GM08714 (cell line): ENCODE measurements around the gene ZNF624.

ENCODE experiments used
- H3K4me3 ChIP-seq: fragments of 200-500 bp; sonication (Bioruptor generic); 2 replicates; pipeline ENCODE4 v1.5.1; 2014; ENCODE audit warnings: mild to moderate bottlenecking, low read length, inconsistent platforms
- ZNF274 ChIP-seq: IDR thresholded peaks from 2 replicates; pipeline ENCODE4 v1.6.1; 2012; ENCODE audit warnings: mild to moderate bottlenecking, low read depth, low read length

Gene ZNF624

DNA sequence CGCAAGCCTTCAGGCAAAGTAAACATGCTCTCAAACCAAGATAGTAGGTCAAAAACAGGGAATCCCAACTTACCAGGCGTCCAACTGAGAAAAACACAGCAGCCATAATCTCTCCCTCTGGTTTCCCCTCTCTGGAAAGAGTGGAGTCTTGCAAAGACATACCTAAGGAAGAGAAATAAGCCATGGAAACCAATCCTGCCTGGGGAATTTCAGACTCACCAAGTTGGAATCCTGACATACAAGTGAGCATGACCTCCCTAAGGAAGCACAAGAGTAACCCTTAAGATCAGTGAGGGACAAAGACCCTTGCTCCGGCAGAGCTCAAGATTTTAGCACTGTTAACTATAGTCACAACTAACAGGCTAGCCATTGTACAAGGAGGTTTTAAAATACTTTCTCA lies 4.1 kb downstream of the ZNF624 start:
- H3K4me3 ChIP-seq, result no peak overlapping the region
- TF ChIP-seq ZNF274, result no peak

DNA sequence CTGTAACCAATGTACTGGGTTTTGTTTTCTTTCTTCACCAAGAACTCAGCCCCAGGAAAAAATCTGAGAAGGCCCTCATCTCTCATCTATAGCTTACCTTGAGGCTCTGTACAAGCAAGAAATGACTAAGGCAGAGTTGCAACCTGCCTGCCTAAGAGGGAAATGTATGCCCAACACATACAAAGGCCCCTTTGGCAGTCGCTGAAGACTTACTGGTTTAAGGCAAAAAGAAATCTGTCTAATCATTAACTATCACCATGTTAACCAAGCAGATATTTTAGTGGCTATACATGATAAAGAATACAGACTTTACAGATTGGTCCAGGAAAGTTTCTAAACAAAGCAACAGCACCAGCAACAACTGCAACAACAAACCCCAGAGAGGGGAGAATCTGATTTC lies 14.2 kb downstream of the ZNF624 start:
- no peak for TF ChIP-seq ZNF274

DNA sequence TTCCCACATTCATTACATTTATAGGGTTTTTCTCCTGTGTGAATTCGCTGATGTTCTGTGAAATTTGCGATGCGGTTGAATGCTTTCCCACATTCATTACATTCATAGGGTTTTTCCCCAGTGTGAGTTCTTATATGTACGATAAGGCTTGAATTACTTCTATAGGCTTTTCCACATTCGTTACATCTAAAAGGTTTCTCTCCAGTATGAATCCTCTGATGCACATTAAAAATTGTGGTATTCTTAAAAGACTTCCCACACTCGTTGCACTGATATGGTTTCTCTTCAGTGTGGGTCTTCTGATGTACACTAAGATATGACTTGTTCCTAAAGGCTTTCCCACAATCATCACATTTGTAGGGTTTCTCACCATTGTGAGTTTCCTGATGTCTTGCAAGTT lies 30.4 kb downstream of the ZNF624 start:
- TF ChIP-seq ZNF274, result no peak
- no peak overlapping the region for H3K4me3 ChIP-seq

More for the DNA sequence above, 14.2 kb downstream of the ZNF624 start:
- no peak overlapping the region for H3K4me3 ChIP-seq

DNA sequence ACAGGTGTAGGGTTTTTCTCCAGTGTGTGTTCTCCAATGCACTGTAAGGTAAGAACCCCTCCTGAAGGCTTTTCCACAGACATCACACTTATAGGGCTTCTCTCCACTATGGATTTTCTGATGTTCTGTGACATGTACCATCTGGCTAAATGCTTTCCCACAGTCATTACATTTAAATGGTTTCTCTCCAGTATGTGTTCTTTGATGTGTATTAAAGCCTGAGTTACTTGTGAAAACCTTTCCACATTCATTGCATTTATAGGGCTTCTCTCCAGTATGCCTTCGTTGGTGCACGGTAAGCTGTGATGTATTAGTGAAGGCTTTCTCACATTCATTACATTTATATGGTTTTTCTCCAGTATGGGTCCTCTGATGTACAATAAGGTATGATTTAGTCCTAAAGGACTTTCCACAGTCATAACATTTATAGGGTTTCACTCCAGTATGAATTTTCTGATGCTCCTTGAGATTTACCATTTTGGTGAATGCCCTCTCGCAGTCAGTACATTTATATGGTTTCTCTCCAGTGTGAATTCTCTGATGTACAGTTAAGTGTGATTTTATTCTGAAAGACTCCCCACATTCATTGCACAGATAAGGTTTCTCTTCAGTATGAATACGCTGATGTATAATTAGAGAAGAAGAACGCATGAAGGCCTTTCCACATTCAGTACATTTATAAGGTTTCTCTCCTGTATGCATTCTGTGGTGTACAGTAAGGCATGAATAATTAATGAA lies 30.9 kb downstream of the ZNF624 start:
- H3K4me3 ChIP-seq, result no peak overlapping the region
- peak; percentile 86 for TF ChIP-seq ZNF274

DNA sequence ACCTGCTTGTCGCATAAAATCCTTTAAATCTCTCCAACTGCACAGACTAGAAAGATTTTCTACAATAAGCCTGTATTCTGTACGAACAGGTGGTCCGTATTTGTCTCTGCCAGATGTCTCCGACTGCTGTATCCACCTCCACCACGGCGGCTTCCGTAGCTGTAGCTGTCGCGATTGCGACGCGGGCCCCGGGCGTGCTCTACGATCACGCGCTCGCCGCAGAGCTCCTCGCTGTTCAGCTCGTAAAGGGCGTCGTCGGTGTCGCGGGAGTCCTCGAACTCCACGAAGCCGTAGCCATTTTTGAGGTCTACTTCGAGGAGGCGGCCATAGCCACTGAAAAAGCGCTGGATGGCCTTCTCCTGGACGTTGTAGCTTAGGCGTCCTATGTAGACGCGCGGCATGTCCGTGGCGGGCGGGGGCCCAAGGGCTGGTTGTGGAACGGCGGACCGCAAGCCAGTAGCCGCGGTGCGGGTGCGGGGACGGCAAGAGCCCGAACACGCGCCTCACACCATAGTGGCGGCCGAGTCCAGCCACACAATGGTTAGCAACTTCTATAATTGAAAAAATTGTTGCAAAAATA lies 36.1 kb downstream of the ZNF624 start:
- no peak for TF ChIP-seq ZNF274

DNA sequence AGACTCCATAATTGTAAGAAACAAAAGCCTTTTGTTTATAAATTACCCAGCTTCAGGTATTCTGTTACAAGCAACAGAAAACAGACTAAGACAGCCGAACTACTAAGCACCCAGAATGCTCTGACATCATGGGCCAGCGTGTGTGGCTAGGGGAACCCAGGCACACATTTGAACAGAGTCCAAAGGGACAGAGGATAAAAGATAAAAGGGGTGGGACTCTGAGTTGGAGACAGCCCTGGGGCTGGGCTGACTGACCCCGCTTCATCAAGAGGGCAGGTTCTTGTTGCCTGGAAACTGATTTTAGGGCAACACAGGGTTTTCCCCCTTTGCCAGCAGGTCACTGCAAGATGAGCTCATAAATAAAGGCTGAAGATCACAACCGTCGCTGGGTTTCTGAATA lies 54.1 kb downstream of the ZNF624 start:
- no peak for TF ChIP-seq ZNF274

More for the DNA sequence above, 36.1 kb downstream of the ZNF624 start:
- no peak overlapping the region for H3K4me3 ChIP-seq

DNA sequence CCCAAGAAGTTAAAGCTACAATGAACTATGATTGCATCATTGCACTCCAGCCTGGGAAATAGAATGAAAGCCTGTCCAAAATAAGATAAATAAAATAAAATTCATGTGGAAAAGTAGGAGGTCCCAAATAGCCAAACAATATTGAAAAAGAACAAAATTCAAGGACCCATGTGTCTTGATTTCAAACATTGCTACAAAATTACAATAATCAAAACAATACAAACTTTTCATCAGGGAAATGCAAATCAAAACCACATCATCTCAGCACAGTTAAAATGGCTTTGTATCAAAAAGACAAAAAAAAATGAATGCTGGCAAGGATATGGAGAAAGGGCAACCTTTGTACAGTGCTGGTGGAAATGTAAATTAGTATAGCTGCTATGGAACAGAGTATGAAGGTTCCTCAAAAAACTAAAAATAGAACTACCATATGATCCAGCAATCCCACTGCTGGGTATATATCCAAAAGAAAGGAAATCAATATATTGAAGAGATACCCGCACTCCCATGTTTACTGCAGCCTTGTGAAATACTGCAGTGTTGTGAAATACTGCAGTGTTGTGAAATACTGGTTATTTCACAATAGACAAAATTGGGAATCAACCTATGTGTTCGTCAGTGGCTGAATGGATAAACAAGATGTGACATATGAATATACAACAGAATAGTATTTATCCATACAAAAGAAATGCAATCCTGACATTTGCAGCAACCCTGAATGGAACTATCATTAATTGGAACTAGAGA lies 60.1 kb downstream of the ZNF624 start:
- TF ChIP-seq ZNF274, result no peak
- H3K4me3 ChIP-seq, result no peak overlapping the region

More for the DNA sequence above, 54.1 kb downstream of the ZNF624 start:
- H3K4me3 ChIP-seq, result no peak overlapping the region

DNA sequence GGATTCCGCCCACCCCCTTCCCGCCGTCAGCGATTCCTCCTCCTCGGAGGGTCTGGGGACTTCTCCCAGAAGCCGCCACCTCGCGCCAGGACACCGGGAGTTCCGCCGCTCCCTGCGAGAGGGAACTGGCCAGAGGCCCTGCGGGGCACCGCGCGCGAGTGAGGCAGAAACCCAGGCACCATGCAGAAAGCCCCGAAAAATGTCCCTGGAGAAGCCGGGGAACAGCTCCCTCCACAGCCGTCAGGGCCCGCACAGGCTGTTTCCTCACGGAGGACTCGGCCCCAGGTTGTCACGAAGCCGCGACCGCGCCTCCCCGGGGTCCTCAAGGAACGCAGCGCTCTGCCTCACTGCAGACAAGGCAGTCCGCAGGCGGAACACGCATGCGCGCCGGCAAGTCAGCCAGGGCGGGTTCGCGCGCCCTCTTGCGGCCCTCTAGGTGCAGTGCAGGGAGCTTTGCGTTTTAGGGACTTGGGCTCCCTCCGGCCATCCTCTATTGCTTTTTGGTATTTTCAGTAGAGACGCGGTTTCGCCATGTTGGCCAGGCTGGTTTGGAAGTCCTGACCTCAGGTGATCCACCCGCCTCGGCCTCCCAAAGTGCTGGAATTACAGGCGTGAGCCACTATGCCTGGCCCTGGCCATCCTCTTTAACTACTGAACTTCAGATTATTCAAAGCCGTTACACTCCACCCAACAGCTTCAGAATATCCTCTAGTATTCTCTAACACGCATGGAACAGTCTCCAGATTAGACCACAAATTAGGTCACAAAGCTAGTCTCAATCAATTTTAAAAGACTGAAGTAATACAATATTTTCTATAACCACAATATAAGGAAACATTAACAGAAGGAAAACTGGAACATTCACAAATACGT lies 64.3 kb downstream of the ZNF624 start:
- peak overlapping the region; percentile 47; the same call in 1 of the 2 replicates for H3K4me3 ChIP-seq
- TF ChIP-seq ZNF274, result no peak

DNA sequence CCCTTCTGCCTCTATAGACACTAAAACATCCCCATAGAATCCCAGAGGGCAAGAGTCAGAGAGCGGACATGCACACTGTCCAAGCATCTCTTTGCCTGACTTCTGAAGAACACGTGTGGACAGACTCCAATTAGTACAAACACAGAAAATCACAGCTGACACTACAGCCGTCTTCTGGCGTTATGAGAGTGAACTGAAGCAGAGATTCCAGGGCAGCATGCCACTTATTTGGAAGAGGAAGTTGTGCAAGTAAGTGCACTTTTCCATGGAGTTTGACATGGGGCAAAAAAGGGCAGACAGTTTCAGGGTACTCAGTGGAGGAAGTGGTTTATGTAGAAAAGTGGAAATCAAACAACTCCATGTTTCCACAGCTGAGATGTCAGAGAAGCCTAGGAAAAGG lies 67.9 kb downstream of the ZNF624 start:
- H3K4me3 ChIP-seq, result no peak overlapping the region
- TF ChIP-seq ZNF274, result no peak

DNA sequence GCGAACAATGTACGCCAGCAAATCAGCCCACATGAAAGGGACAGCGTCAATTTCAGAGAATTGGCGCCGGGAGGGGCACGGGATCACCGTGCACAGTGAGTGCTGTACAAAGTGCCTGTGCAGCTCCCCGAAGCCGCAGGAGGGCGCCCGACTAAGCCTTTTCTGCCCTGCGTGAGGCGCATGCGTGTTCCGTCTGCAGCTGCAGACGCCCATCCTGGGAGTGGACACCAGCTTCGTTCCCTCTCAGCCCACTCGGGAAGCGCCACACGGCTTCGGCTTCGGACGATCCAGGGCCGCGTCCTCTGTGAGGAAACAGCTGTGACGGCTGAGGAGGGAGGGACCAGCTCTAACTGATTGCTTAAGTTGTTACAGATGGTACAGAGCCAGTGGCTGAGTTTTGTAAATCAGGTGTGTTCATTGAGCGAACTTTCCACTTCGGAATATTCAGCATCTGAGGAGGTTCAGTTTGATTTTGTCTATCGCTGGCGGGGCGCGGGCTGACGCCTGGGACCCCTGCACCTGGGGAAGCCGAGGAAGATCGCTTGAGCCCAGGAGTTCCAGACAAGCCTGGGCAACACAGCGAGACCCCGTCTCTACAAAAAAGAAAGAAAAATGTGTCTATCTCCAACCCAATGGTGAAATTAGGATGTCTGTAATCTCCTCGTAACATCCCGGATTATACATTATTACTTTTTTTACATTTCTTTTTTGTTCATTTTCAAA lies 69.2 kb downstream of the ZNF624 start:
- TF ChIP-seq ZNF274, result no peak
- H3K4me3 ChIP-seq, result no peak overlapping the region; the same call in 1 of the 2 replicates

DNA sequence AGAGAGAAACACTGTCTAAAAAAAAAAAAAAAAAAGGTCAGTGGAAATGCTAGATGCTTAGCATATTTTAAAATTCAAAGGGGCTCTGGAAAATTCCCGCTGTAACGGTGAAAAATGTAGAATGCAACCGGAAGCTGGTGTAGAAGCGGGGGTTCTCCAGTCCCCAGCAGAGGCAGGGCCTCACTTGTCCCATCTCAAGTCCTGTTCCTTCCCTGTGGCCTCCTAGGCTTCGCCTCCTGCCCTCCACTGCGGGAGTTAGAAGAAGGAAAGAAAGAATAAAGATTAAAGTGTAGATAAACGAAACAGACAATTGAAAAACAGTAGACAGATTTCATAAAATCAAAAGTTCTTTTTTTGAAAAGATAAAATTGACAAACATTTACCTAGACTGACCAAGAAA lies 69.9 kb downstream of the ZNF624 start:
- TF ChIP-seq ZNF274, result no peak
- no peak overlapping the region for H3K4me3 ChIP-seq

DNA sequence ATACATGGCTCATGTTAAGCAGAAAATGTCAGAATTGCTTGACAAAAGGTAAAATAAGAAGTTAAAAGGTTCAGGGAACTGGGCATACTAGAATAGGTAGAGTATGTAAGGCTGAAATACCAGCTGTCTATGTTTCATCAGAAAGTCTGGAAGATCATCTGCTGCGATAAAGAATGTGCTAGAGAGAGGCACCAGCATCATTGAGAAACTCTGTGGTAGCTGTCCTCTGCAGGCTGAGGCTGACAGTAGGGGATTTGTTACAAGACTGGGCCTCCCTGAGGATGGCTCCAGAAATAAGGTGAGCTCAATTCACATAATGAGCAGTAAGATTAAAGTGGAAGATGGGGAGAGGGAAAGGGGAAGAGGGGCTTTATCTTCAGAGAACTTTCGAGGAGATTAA lies 80.2 kb downstream of the ZNF624 start:
- TF ChIP-seq ZNF274, result no peak
- H3K4me3 ChIP-seq, result no peak overlapping the region
